HT-29 (cell line): ENCODE data around the gene IL21R. TPM values are rescaled to one million over a fixed set of nuclear protein-coding genes. Genes with fewer than 3 reads are reported as not detected.

ENCODE experiments used
- DNase-seq: peaks from one replicate; pipeline ENCODE4 v3.0.0-alpha.2; 2015; ENCODE audit warnings: low spot score
- total RNA-seq: library from RNA; depleted of rRNA; stranded (reverse); fragments of >200 nt; shearing (Covaris generic); gene quantifications from 2 replicates; pipeline ENCODE4 v1.2.3, GENCODE V29; 2014; rRNA removed

Gene IL21R
- total RNA-seq, 1 experiment from 2014 or later: not detected

- DNase-seq: no peak
These were observed 83.2 kb downstream of the IL21R start for GRCh38 chr16:27485126-27485525.

GRCh38 chr16:27485811-27486210 lies 83.8 kb downstream of the IL21R start:
- no peak for DNase-seq

DNA sequence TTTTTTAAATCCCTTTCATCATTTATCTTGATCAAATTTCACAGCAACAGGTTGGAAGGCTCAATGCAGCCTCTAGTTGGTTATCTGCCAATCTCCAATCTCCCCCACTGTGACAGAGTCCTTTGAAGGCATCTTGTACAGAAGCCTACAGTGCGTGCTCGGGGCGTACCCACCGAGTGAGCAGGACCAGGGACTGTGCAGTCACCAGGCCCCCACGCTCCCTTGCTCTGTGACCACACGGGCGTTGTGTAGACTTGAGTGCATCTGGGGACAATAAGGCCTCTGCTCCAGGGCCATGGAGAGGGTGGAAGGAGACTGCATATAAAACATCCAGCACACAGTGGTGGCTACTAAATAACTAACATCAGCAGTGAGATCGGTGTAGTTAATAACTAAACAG lies 84.4 kb downstream of the IL21R start:
- no peak for DNase-seq

DNA sequence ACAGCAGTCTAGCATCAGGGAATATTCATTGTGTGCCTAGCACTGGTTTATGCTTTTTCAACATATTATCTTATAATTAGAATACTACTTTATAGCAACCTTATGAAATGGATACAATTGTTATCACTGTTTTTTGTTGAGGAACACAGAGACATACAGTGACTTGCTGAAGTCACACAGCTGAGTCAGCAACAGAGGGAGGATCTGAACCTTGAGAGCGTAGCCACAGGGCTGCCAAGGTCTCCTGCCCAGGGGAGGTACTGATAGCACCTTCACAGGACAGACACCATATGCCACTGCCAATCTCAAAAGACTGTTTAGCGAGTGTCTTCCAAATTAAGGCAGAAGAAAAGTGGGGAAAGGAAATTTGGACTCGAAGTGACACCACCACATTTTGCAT lies 84.8 kb downstream of the IL21R start:
- no peak for DNase-seq

- no peak for DNase-seq
These were observed 87.4 kb downstream of the IL21R start for GRCh38 chr16:27489421-27489820.

- no peak for DNase-seq
These were observed 87.9 kb downstream of the IL21R start for GRCh38 chr16:27489906-27490305.

DNA sequence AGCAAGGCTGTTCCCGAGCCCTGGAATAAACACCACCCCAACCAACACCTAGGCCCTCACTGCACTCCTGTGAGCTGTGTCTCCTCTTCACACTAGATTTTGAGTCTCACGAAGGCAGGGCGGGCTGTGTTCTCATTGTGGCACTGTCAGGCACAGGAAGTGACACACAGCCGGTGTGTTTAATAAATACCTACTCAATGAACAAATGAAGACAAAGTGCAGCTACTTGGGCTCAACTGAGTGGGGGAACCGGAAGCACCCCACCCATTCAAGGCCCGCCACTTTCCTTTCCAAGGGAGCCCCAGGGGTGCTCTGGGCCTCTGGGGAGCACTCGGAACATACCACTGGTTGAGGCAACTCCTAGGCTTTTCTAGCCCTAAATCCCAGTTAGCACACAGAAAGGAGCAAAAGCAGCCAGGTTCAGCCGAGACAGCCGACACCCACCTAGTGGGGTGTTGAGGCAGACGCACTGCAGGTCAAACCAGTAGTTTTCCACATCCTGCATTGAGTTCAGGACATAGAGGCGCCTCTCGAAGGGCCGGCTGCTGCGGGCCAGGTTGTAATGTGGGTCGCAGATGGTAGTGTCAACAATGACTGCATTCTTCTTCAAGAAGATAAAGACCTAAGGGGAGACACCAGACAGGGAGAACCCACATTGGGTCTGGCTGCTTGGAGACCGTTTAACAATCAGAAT lies 90.1 kb downstream of the IL21R start:
- no peak for DNase-seq

- no peak for DNase-seq
These were observed 90.6 kb downstream of the IL21R start for GRCh38 chr16:27492588-27492979.

DNA sequence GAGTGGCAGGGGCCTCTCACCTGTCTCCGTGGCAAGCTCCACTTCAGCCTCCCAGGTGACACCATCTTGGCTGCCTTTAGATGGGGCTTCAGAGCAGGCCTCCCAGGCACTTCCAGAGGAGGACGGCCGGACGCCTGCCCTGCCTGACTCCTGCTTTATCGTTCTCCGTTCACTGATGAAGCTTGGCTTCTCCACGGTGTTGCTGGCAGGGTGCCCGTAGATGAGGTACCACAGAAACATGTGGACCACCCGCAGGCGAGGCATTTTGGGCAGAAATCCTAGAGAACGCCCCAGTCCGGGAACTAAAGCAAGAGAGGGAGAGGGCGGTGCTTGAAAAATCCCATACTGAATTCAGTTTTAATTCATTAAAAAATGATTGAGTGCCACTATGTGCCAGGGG lies 93.2 kb downstream of the IL21R start:
- DNase-seq: no peak

DNA sequence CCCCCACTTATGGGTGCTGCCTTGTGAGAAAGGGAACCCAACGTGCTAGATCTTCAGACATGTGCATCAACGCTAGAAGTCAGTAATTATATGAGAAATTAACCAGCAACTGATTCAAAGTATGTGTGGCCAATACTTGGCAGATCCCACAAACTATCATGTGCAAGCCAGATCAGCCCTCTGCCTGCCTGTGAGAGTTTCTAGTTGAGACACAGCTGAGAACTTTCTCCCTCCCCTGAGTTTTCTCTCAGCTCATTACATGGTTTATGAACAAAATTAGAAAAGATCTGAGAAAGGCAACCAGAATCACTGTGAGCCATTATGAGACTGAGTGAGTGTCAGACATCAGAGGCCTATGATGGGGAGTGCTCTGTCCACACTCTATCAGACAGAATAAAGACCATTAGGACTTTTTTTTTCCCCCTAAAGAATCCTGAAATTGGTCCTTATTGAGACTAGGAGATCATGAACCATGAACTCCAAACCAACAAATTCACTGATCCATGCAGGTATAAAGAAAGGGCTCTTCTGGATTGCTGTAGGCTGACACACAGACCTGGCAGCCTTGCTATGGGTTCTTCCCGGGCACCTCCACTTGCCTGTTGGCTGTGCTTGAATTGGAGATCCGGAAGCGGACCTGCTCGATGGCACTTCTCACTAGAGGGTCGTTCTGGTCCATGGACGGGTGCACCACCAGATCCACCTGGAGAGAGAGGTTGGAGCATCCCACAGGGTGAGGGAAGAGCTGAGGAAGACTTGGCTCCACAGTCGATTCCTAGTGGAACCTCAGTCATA lies 96.3 kb downstream of the IL21R start:
- no peak for DNase-seq

- DNase-seq: no peak
These were observed 97.1 kb downstream of the IL21R start for GRCh38 chr16:27498916-27499658.

DNA sequence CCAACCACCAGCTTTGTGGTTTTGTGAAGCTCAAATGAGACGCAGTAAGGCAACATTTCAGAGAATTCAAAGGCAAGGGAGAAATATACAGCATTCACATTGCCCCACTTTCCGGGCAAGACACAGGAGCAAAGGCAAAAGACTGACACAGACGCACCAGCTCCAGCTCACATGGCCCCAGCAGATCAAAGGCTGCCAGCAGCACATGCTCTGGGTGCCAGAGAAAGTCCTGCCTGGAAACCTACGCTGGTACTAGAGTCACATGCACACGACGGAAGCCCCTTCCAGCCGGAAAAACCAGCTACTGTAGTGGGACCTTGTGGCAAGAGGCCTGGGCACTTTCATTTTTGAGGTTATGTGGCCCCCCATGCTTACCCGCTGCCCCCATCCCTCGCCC lies 97.7 kb downstream of the IL21R start:
- DNase-seq: no peak

DNA sequence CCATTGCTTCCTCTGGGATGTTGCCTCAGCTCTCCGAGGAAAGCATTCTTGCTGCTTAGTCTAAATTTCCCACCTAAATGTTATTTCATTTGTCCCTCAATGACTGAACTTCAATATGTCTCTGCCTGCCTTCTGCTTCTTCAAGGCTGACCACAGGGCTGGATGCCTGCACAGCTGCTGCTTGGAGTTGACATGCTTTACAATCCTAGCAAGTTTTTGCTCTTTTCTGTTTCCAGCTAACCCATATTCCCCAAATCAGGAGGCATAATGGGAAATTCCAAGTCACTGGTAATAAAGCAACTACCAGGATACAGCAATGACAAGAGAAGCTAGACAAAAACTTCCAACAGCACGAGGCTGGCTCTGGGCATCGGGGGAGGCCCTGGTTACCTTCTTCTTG lies 98.8 kb downstream of the IL21R start:
- no peak for DNase-seq

Other genes with a start within 250 kb of the IL21R start
- 3.9 and 6.0 TPM in 2 replicates for gene KDM8, start 198.6 kb upstream of the IL21R start, total RNA-seq
- 49.9 and 52.3 TPM in 2 replicates for gene NSMCE1, start 133.4 kb upstream of the IL21R start, total RNA-seq
- gene IL4R, start 88.2 kb upstream of the IL21R start, total RNA-seq: 49.1 and 58.2 TPM in 2 replicates
- 75.3 and 86.4 TPM in 2 replicates for gene GTF3C1, start 147.7 kb downstream of the IL21R start, total RNA-seq
- 18.8 and 25.2 TPM in 2 replicates for gene KATNIP, start 148.0 kb downstream of the IL21R start, total RNA-seq